Natural killer cell (primary cell): Measurements from ENCODE around the gene REX1BD. TPM values are rescaled to one million over a fixed set of nuclear protein-coding genes. Genes with fewer than 3 reads are reported as not detected.

Experiments used
- ATAC-seq, 3 donors: fragments of 150-1000 bp in 2 of 3; fragments of 200-7000 bp in 1 of 3; cut with Tn5 transposase; 1 replicate in 1 of 3; 2 replicates in 2 of 3; pipeline ENCODE4 v1.10.0; 2021; ENCODE audit warnings: mild to moderate bottlenecking in 2 of 3, moderate library complexity in 2 of 3
- DNase-seq, 2 donors: peaks; one replicate each; pipeline versions ENCODE4 v3.0.0 to v3.0.0-alpha.2; 2013 to 2021; ENCODE audit warnings: mixed read lengths in 1 of 2
- H3K27ac ChIP-seq: one replicate; pipeline ENCODE4 v1.5.1; 2013; ENCODE audit warnings: mild to moderate bottlenecking, low read length
- H3K27me3 ChIP-seq: one replicate; pipeline ENCODE4 v1.6.1; 2013; ENCODE audit warnings: low read length; ENCODE audit not compliant: control insufficient read depth, insufficient read depth
- H3K36me3 ChIP-seq: one replicate; pipeline ENCODE4 v1.6.1; 2013; ENCODE audit warnings: low read length; ENCODE audit not compliant: control insufficient read depth, insufficient read depth
- H3K4me1 ChIP-seq: one replicate; pipeline ENCODE4 v1.6.1; 2013; ENCODE audit warnings: low read length; ENCODE audit not compliant: control insufficient read depth, insufficient read depth
- H3K4me3 ChIP-seq: one replicate; pipeline ENCODE4 v1.5.1; 2013; ENCODE audit warnings: low read length
- H3K9me3 ChIP-seq: one replicate; pipeline ENCODE4 v1.6.1; 2013; ENCODE audit warnings: low read length; ENCODE audit not compliant: control insufficient read depth, insufficient read depth
- H3K27ac Mint-ChIP-seq, 2 donors: one replicate each; pipeline ENCODE4 v1.8.0; 2022; ENCODE audit warnings: mild to moderate bottlenecking in 2 of 2, mixed read lengths in 2 of 2, moderate library complexity in 1 of 2
- H3K27me3 Mint-ChIP-seq, 2 donors: one replicate each; pipeline ENCODE4 v1.8.0; 2022; ENCODE audit warnings: low read depth in 2 of 2, mixed read lengths in 2 of 2
- H3K36me3 Mint-ChIP-seq: one replicate; pipeline ENCODE4 v1.8.0; 2022; ENCODE audit warnings: mixed read lengths
- H3K4me1 Mint-ChIP-seq, 2 donors: one replicate each; pipeline ENCODE4 v1.8.0; 2022; ENCODE audit warnings: mixed read lengths in 2 of 2
- H3K4me3 Mint-ChIP-seq: one replicate; pipeline ENCODE4 v1.8.0; 2022; ENCODE audit warnings: mild to moderate bottlenecking, moderate library complexity, mixed read lengths
- H3K9me3 Mint-ChIP-seq, 2 donors: one replicate each; pipeline ENCODE4 v1.8.0; 2022; ENCODE audit warnings: mixed read lengths in 2 of 2
- CTCF ChIP-seq: fragments of 200-600 bp; IDR thresholded peaks from one replicate; pipeline ENCODE4 v1.8.0; 2022; ENCODE audit warnings: antibody characterized with exemption
- WGBS: methylation state at CpG from one replicate; pipeline ENCODE4 v1.1.7; 2013; ENCODE audit warnings: missing lambda C conversion rate; ENCODE audit not compliant: insufficient coverage; 5-methylcytosine and 5-hydroxymethylcytosine counted together
- intact Hi-C: fragments of 100-400 bp; cut with micrococcal nuclease; formaldehyde crosslinking; loops from one replicate; pipeline ENCODE4 v1.14.2; 2022
- total RNA-seq, 4 donors: library from RNA; stranded (reverse); fragments of 120-200 nt in 1 of 4; gene quantifications; one replicate each; pipeline versions ENCODE4 v1.2.3 to v1.2.4, GENCODE V29; 2013 to 2022

The REX1BD gene
- total RNA-seq, 3 donors from 2014 or later (not counting 1 experiment from before 2014, with no cell fraction given) = 80.6 to 86.9 (median 85.3) TPM

- intact Hi-C loops = no loop called here
- 90% methylated on average over 8 of the region's 8 CpGs for WGBS
Measured at GRCh38 chr19:18639706-18640243, 51.2 kb downstream of the REX1BD start.

More at GRCh38 chr19:18639706-18640243, 51.2 kb downstream of the REX1BD start:
- Mint-ChIP-seq H3K27ac (no peak overlapping the region), H3K36me3 (no peaks in the 10 kb centered on the region), H3K4me3 (no peak overlapping the region), H3K4me1 (peaks cover 26 to 32% of the 10 kb centered on the region in 2 donors), H3K27me3 (no peaks in the 10 kb centered on the region), H3K9me3 (no peaks in the 10 kb centered on the region)
- DNase-seq (no peak), ATAC-seq (no peak)
- Histone ChIP-seq H3K27ac (no peak overlapping the region), H3K4me3 (no peak overlapping the region), H3K4me1 (peaks cover 36% of the 10 kb centered on the region), H3K36me3 (no peaks in the 10 kb centered on the region), H3K9me3 (no peaks in the 10 kb centered on the region), H3K27me3 (no peaks in the 10 kb centered on the region)
- no peak for TF ChIP-seq CTCF

Other genes starting within 250 kb of the REX1BD start
- 10 to 100 TPM; 69.1 to 73.3 (median 71.0) TPM for gene PGPEP1, start 248.2 kb upstream of the REX1BD start, total RNA-seq
- 1 to 10 TPM in 1 of 3 donors, under 1 TPM in 1, not detected in 1; 0.85 to 1.5 TPM for gene GDF15, start 202.6 kb upstream of the REX1BD start, total RNA-seq
- 10 to 100 TPM in 2 of 3 donors, 1 to 10 TPM in 1; 3.9 to 28.2 (median 12.0) TPM for gene LRRC25, start 191.2 kb upstream of the REX1BD start, total RNA-seq
- gene SSBP4, start 169.4 kb upstream of the REX1BD start, total RNA-seq = 100 to 1,000 TPM; 137 to 169 (median 158) TPM
- gene ISYNA1, start 150.7 kb upstream of the REX1BD start, total RNA-seq = 10 to 100 TPM; 39.7 to 53.6 (median 40.1) TPM
- 10 to 100 TPM; 61.1 to 64.3 (median 63.8) TPM for gene ELL, start 66.7 kb upstream of the REX1BD start, total RNA-seq
- 100 to 1,000 TPM; 149 to 179 (median 162) TPM for gene FKBP8, start 45.2 kb upstream of the REX1BD start, total RNA-seq
- gene KXD1, start 30.9 kb upstream of the REX1BD start, total RNA-seq = 10 to 100 TPM; 83.2 to 88.8 (median 86.9) TPM
- 1,000 to 10,000 TPM; 1,016 to 1,271 (median 1,271) TPM for gene UBA52, start 16.9 kb upstream of the REX1BD start, total RNA-seq
- gene CRLF1, start 18.0 kb downstream of the REX1BD start, total RNA-seq = not detected
- not detected for gene TMEM59L, start 24.1 kb downstream of the REX1BD start, total RNA-seq
- 10 to 100 TPM in 1 of 3 donors, 1 to 10 TPM in 2; 8.0 to 11.5 (median 9.6) TPM for gene KLHL26, start 48.2 kb downstream of the REX1BD start, total RNA-seq
- gene CRTC1, start 94.9 kb downstream of the REX1BD start, total RNA-seq = 10 to 100 TPM; 14.1 to 17.0 (median 14.3) TPM
- not detected for gene COMP, start 202.5 kb downstream of the REX1BD start, total RNA-seq
- 100 to 1,000 TPM; 123 to 140 (median 138) TPM for gene UPF1, start 243.2 kb downstream of the REX1BD start, total RNA-seq